SW 1271 (cell line): Measurements from ENCODE around the gene KCP.
"Not testable (repeated sequence)": the region's sequence is repeated elsewhere in the genome, so short reads cannot be mapped to it uniquely, and the experiment has no call there.

ENCODE experiments used
- DNase-seq, 2 experiments: peaks; one replicate each; lab custom pipeline; 2025; lab: John Stamatoyannopoulos, UW

The KCP gene

GRCh38 chr7:128910569-128910945, at the start of gene KCP:
Gene KCP, minus strand, starts transcription at chr7:128910709. Its CDS starts 33 bp downstream, at chr7:128910676.
- DNase-seq, result no peak

GRCh38 chr7:128959296-128959695, 48.8 kb upstream of the KCP start:
- no peak for DNase-seq

DNA sequence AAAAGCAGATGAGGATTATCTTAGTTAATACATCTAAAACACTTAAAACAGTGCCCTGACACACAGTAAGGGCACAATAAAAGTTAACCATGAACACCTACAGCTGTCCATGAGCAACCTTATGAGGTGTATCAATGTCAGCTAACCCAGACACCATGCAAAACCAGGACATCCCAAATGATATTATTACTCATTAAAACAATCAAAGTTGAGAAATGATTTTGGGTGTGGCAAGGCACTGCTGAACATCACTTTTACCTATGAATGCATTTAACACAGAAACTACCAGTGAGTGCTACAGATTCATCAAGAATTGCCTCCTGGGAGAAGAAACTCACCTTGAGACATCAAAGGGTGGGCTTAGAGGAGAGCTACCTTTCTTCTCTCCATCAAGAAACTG, 45.5 kb upstream of the KCP start:
- DNase-seq, result no peak

- DNase-seq, result no peak
These were observed 44.6 kb upstream of the KCP start for GRCh38 chr7:128954830-128955802.

GRCh38 chr7:128954150-128954549, 43.6 kb upstream of the KCP start:
- no peak for DNase-seq

GRCh38 chr7:128951296-128951695, 40.8 kb upstream of the KCP start:
- DNase-seq, result no peak

GRCh38 chr7:128948976-128949760, 38.7 kb upstream of the KCP start:
- DNase-seq, result no peak

DNA sequence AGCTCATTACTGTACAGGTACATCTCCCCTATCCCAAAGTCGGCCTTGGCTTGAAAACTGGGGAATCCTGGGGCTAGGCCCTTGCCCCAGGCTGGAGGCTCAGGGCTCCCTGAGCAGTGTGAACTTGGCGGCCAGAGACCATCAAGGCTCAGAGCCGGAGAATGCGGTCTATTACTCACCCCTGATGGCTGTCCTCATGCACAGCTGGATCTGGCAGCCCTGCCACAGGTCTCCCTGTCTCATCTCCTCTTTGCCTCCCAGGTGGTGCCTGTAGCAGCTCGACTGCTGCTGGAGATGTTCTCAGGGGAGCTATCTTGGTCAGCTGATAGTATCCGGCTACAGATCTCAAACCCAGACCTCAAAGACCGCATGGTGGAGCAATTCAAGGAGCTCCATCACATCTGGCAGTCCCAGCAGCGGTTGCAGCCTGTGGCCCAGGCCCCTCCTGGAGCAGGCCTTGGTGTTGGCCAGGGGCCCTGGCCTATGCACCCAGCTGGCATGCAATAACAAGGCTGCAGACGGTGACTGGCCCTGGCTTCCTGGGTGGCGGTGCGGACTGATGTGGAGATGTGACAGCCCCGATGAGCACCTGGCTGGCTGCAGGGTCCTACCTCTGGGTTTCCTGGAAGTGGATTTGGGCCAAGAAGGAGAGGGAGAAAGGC, 37.9 kb upstream of the KCP start:
- no peak for DNase-seq

DNA sequence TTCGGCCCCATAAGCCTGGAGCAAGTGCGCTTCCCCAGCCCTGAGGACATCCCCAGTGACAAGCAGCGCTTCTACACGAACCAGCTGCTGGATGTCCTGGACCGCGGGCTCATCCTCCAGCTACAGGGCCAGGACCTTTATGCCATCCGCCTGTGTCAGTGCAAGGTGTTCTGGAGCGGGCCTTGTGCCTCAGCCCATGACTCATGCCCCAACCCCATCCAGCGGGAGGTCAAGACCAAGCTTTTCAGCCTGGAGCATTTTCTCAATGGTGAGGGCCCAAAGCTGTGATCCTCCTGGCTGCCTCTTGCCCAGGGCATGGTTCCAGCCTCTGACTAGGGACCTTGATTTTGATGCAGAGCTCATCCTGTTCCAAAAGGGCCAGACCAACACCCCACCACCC, 37.3 kb upstream of the KCP start:
- no peak for DNase-seq

DNA sequence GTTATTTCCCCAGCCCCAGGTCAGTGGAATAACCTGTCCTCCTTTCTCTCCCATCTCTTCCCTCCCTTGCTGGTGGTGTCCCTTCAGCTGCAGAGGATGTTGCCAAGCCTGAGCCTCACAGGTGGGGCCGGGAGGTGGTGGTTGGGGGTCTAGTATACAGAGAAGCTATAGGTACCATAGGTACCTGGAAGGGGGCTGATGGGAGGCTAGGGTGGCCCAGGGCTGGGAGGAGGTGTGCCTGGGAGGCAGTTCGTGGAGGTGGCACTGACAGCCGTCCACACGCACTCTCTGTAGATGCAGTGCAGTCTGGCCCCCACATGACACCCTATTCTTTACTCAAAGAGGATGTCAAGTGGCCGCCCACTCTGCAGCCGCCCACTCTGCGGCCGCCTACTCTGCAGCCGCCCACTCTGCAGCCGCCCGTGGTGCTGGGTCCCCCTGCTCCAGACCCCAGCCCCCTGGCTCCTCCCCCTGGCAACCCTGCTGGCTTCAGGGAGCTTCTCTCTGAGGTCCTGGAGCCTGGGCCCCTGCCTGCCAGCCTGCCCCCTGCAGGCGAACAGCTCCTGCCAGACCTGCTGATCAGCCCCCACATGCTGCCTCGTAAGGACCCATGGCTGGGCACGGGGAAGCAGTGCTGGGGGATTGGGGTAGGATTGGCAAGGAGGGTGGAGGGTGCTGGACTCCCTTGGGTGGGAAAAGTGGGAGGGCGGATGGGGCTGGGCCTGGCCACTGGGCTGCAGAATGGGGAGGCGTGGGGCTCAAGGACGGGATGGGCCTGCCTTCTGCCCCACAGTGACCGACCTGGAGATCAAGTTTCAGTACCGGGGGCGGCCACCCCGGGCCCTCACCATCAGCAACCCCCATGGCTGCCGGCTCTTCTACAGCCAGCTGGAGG, 36.7 kb upstream of the KCP start:
- DNase-seq, result no peak

DNA sequence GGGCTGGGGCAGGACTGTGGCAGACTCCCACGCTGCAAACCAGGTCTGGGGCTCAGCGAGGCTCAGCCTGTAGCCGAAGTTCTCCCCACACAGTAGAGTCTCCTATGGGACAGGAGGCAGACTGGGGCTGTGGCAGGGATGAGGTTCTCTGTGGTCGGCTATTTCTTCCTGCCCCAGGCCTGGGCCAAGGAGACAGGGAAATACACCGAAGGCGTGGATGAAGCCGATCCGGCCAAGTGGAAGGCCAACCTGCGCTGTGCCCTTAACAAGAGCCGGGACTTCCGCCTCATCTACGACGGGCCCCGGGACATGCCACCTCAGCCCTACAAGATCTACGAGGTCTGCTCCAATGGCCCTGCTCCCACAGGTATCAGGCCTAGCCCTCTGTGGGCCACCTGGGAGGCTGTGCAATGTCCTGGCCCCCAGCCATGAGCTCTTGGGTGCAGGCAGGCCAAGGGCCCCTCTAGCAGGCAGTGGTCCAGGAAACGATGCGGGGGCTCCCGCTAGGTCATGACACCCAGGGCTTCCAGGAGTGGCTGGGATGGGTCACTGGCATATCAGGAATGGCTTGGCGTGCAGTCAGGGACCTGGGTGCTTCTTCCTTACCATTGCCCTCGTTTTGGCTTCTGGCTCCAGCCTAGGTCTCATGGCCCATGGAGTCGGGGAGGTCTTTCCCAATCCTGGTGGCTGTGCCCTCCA, 35.3 kb upstream of the KCP start:
- no peak for DNase-seq

GRCh38 chr7:128944487-128945236, 34.2 kb upstream of the KCP start:
- DNase-seq, result no peak

DNA sequence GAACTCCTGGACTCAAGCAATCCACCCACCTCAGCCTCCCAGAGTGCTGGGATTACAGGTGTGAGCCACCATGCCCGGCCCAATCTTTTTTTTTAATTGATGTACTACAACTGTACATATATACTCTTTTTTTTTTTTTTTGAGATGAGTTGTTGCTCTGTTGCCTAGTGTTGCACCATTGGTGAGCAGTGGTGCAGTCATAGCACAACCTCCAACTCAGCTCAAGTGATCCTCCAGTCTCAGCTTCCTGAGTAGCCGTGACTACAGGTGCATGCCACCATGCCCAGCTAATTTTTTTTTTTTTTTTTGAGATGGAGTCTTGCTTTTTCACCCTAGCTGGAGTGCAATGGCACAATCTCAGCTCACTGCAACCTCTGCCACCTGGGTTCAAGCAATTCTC, 32.7 kb upstream of the KCP start:
- not testable (repeated sequence) for DNase-seq

DNA sequence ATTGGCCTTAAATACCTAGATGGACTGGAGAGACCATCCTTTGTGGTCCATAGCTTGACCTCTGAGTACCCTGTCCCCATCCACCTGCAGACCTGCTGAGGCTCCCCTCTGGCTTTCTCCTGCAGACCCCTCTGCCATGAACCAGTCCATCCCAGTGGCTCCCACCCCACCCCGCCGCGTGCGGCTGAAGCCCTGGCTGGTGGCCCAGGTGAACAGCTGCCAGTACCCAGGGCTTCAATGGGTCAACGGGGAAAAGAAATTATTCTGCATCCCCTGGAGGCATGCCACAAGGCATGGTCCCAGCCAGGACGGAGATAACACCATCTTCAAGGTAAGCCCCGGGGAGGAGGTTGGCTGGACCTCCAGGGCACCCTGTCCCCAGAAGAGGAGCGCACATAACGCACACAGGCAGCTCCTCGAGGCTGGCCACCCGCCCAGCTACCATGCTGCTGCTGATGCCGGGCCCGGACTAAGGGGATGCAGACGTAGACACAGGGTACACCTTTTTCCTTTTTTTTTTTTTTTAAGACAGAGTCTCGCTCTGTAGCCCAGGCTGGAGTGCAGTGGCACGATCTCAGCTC, 31.5 kb upstream of the KCP start:
- no peak for DNase-seq

- no peak for DNase-seq
These were observed 30.9 kb upstream of the KCP start for GRCh38 chr7:128941323-128941890.

DNA sequence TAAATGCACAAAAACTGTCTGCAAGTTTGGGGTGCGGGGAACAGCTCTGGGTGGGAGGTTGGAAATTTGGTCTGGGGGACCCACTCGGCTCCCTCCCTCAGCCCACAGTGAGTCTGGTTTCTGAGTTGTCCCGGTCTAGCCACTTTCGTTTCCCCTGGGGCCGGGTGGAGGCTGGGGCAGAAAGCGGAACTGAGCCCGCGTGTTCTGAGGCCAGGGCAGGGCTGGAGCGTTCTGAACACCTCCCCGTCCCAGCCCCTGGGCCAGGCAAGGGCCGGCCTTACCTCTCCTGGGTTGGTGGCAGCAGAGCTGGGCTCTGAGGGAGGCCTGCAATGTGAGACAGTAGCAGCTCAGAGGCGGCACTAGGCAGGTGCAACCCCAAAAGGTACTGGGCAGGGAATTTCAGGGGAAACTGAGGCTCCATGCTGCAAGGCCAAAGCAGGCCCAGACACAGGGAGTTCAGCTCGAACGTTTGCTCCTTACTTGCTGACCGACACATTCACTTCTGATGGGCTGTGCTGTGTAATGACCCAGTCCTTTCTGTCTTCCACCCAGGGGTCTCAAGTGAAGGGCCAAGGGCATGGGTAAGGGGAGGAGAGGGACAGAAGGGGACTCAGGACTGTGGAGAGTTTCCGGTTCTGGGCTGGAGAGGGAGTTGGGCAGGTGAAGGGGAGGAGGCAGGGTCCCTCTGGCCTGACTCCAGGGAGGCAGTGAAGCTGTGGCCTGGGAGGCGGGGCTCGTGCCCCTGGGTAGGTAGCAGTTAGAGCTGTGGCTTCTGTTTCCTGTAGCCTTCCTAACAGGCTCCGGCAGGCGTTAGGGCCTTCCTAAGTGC, 30.2 kb upstream of the KCP start:
- no peak for DNase-seq

GRCh38 chr7:128939861-128940410, 29.4 kb upstream of the KCP start:
- no peak for DNase-seq
